ENCODE results near the gene NUPR2.
"Not testable (repeated sequence)": the region's sequence is repeated elsewhere in the genome, so short reads cannot be mapped to it uniquely, and the experiment has no call there.

The NUPR2 gene

GRCh38 chr7:56083150-56083785 is 32.9 kb downstream of the NUPR2 start:
- no peak for FAIRE-seq

- FAIRE-seq = no peak
Measured at GRCh38 chr7:56081626-56082340, 34.4 kb downstream of the NUPR2 start.

- FAIRE-seq = not testable (repeated sequence)
Measured at GRCh38 chr7:56080726-56081435, 35.3 kb downstream of the NUPR2 start.

- no peak for FAIRE-seq
Measured at GRCh38 chr7:56079450-56080185, 36.6 kb downstream of the NUPR2 start.

GRCh38 chr7:56078196-56078595 is 38.0 kb downstream of the NUPR2 start:
- no peak for FAIRE-seq

- FAIRE-seq = no peak
Measured at GRCh38 chr7:56077681-56078080, 38.5 kb downstream of the NUPR2 start.

- FAIRE-seq = no peak
Measured at GRCh38 chr7:56074371-56074791, 41.8 kb downstream of the NUPR2 start.

- not testable (repeated sequence) for FAIRE-seq
Measured at GRCh38 chr7:56066376-56066775, 49.8 kb downstream of the NUPR2 start.

Measured in A204.1 (cell line).